ENCODE results near the gene SUMO4. TPM values are rescaled to one million over a fixed set of nuclear protein-coding genes. Genes with fewer than 3 reads are reported as not detected.

Gene SUMO4
- total RNA-seq, 2 donors from 2014 or later, result 0.67 to 1.3 TPM

DNA sequence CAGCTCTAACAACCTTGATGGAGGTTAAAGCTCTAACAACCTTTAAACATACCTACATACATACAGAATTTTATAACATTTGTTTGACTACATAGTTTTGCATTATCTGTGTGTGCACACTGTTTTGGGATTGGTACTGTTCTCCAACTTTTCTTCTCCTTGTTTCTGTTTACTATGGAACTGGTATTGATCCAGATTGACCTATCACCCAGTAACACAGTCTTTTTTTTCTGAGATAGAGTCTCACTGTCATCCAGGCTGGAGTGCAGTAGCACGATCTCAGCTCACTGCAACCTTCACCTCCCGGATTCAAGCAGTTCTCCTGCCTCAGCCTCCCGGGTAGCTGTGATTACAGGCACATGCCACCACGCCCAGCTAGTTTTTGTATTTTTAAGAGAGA is 16.7 kb upstream of the SUMO4 start:
- DNase-seq (ENCODE audit: low spot score), result no peak
- Histone ChIP-seq H3K4me3 (no peak overlapping the region), H3K4me1 (no peaks in the 10 kb centered on the region), H3K36me3 (peaks cover 35% of the 10 kb centered on the region), H3K27ac (no peak overlapping the region), H3K9me3 (no peaks in the 10 kb centered on the region), H3K27me3 (no peaks in the 10 kb centered on the region)
- TF ChIP-seq, protein P1, sequence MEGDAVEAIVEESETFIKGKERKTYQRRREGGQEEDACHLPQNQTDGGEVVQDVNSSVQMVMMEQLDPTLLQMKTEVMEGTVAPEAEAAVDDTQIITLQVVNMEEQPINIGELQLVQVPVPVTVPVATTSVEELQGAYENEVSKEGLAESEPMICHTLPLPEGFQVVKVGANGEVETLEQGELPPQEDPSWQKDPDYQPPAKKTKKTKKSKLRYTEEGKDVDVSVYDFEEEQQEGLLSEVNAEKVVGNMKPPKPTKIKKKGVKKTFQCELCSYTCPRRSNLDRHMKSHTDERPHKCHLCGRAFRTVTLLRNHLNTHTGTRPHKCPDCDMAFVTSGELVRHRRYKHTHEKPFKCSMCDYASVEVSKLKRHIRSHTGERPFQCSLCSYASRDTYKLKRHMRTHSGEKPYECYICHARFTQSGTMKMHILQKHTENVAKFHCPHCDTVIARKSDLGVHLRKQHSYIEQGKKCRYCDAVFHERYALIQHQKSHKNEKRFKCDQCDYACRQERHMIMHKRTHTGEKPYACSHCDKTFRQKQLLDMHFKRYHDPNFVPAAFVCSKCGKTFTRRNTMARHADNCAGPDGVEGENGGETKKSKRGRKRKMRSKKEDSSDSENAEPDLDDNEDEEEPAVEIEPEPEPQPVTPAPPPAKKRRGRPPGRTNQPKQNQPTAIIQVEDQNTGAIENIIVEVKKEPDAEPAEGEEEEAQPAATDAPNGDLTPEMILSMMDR (IDR thresholded peaks at IDR 0.05), result no peak

DNA sequence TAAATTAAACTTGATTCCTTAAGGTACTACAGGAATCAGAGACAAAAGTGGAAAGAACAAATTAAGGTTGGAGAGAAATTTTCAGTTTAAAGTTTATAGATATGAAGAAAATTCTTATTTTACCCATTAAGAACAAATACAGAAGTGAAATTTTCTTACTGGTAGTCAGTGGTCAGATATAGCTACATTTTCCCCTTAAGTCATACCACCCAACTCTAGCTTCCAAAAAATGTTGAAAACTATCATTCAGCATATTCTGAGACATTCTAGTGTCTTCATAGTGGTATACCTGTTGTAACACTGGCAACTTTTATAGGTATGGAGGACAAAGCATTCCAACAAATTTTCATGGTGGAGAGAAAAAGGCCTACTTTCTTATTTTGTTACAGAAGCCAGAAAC is 15.6 kb upstream of the SUMO4 start:
- no peak overlapping the region for H3K4me3 ChIP-seq
- no peaks in the 10 kb centered on the region for H3K9me3 ChIP-seq
- no peaks in the 10 kb centered on the region for H3K27me3 ChIP-seq
- DNase-seq (ENCODE audit: low spot score), result no peak
- H3K36me3 ChIP-seq, result peaks cover 24% of the 10 kb centered on the region
- TF ChIP-seq, protein P1 (IDR thresholded peaks at IDR 0.05), result no peak
- H3K4me1 ChIP-seq, result no peaks in the 10 kb centered on the region
- no peak overlapping the region for H3K27ac ChIP-seq

DNA sequence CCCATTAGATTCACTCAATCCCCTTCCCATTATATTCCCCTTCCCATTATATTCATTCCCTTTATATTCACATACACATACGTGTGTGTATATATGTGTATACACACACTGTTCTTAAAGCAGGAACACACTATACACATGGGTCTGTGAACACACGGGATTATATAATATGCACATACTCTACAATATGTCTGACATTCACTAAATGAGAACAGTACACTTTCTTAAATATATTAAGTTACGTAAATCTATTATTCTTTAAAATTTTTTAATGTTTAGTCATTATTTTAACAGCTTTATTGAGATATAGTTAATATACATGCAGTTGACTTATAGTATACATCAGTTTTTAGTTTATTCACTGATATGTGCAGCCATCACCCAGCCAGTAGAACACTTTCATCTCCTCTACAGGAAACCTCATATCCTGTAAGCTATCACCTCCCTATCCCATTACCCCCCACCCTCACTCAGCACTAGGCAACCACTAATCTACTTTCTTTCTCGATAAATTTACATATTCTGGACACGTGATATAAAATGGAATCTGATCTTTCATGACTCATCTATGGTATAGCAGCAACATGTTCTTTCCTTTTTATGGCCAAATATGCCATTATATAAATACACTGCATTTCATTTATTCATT is 13.9 kb upstream of the SUMO4 start:
- H3K36me3 ChIP-seq, result peaks cover 13% of the 10 kb centered on the region
- no peak overlapping the region for H3K4me3 ChIP-seq
- TF ChIP-seq, protein P1 (IDR thresholded peaks at IDR 0.05), result no peak
- H3K27me3 ChIP-seq, result no peaks in the 10 kb centered on the region
- no peaks in the 10 kb centered on the region for H3K9me3 ChIP-seq
- no peak for DNase-seq (ENCODE audit: low spot score)
- no peak overlapping the region for H3K27ac ChIP-seq
- no peaks in the 10 kb centered on the region for H3K4me1 ChIP-seq

DNA sequence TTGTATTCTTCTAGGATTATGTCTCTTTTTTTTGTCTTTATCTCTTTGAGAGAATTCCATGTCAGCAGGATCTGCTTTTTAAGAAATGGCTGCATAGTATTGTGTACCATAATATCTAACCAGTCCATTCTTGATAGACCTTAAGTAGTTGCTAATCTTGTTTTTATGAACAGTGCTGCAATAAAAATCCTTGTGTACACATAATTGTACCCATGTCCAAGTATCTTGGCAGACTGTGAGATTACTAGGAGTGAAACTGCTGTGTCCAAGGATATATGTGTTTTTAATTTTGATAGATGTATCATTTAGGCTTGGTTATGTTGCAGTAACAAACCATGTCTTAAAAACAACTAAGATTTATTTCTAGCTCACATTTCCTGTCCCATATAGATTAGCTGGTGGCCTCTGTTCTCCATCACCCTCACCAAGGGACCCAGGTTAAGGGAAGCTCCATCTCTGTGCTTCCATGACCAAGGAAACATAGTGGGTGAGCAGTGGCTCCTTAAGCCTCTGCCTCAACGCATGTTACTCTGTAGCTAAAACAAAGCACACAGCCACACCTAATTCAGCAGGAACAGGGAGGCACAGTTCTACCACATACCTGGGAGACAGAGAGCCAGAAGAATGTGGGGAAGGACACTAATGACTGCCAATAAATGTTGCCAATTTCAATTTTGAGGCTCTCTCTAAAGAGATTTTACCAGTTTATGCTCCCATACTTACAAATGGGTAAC is 12.1 kb upstream of the SUMO4 start:
- TF ChIP-seq, protein P1 (IDR thresholded peaks at IDR 0.05), result no peak
- no peak for DNase-seq (ENCODE audit: low spot score)
- no peaks in the 10 kb centered on the region for H3K27me3 ChIP-seq
- no peaks in the 10 kb centered on the region for H3K4me1 ChIP-seq
- no peaks in the 10 kb centered on the region for H3K9me3 ChIP-seq
- peaks cover 9% of the 10 kb centered on the region for H3K36me3 ChIP-seq
- H3K27ac ChIP-seq, result no peak overlapping the region
- no peak overlapping the region for H3K4me3 ChIP-seq

DNA sequence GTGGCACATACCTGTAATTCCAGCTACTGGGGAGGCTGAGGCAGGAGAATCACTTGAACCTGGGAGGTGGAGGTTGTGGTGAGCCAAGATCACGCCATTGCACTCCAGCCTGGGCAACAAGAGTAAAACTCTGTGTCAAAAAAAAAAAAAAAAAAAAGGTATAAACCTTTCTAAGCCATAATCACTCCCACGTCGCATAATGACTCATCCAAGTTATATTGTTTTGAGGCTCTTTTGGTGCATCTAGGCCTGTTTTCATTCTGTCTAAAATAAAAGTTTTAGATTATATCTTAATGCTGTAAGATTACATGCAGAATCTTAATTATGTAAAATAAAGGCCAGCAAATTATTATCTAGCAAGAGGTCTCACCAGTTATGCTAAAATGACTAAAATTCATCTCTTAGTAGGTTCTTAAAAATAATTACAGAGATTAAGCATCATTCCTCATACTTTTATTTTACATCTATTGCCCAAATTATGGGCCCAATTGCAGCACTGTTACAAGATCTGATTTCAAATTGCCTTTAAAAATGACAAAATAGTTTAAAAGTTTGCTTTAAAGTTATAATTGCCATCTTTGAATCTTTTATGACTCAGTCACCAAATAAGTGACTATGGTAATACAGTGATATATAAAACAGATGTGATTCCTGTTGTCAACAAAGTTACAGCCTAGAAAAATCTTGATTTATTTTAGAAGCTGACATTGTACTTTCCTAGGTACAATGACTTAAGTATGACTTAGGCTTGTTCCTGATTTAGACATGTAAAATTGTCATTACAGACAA is 10.4 kb upstream of the SUMO4 start:
- Histone ChIP-seq H3K27me3 (no peaks in the 10 kb centered on the region), H3K4me1 (no peaks in the 10 kb centered on the region), H3K27ac (no peak overlapping the region), H3K36me3 (no peaks in the 10 kb centered on the region), H3K4me3 (no peak overlapping the region), H3K9me3 (no peaks in the 10 kb centered on the region)
- no peak for DNase-seq (ENCODE audit: low spot score)
- TF ChIP-seq, protein P1 (IDR thresholded peaks at IDR 0.05), result no peak

Measured in right atrium auricular region (tissue), 2 donors.